ENCODE data around the gene ZNF135. TPM values are rescaled to one million over a fixed set of nuclear protein-coding genes. Genes with fewer than 3 reads are reported as not detected.

ZNF135 gene
- total RNA-seq (2014; rRNA removed; shearing (Covaris generic)), result 0.03 TPM in 1 of 2 replicates, not detected in the other
- polyA plus RNA-seq (2015; cell fraction: cytosol; rRNA removed), result not detected in 2 replicates
- polyA plus RNA-seq (2015; cell fraction: nucleus; rRNA removed), result not detected in 2 replicates

DNA sequence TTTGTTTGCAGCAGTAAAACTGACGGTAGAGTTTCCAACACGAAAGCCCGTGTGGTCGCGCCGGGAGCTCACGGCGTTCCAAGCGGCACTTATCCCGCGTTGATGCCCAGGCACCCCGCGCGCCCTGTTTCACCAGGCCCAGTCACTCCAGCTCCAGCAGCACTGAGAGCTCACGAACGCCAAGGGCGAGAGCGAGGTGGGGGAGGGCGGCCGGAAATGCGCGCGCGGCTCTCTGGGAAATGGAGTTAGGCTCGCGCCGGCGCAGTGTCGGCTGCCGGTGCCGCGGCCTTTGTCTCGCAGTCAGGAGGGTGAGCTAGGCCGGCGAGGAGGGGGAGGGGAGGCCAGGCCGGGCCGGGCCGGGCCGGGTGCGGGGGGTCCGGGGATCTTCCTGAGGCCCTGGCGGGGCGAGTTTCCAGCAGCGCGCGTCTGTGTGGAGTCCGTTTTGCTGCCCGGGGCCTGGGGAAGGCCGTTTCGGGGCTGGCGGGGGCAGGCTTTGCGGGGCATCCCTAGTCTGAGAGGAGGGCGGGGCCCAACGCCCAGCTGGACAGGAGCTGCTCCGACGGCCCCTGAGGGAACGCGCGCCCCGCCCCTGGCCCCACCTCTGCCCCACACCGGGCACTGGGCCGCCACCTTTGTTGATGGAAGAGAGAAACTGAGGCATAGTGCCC, at the start of gene ZNF135:
TSS of gene ZNF135 (plus strand) at position 280 of the 668 bp plus-strand sequence. CDS start 721 bp downstream, outside the sequence.
- DNase-seq (ENCODE audit: low read depth), result no peak

DNA sequence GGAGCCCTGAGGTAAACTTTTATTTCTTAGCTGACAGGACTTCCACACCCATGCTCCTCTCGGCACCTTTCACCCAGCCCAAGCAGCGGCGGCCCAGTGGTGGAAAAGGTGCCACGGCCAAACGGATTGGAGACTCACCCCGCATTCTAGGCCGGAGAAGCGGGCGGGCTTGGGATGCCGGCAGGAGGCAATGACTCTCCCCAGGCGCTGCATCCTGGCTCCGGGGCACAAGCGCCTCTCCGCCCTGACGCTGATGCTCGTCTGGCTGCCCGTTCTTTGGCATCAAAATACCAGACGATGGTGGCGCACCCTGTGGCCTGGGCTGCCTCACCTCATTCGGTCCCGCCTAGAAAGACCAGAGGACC, 49.8 kb upstream of the ZNF135 start:
- no peak for DNase-seq (ENCODE audit: low read depth)

DNA sequence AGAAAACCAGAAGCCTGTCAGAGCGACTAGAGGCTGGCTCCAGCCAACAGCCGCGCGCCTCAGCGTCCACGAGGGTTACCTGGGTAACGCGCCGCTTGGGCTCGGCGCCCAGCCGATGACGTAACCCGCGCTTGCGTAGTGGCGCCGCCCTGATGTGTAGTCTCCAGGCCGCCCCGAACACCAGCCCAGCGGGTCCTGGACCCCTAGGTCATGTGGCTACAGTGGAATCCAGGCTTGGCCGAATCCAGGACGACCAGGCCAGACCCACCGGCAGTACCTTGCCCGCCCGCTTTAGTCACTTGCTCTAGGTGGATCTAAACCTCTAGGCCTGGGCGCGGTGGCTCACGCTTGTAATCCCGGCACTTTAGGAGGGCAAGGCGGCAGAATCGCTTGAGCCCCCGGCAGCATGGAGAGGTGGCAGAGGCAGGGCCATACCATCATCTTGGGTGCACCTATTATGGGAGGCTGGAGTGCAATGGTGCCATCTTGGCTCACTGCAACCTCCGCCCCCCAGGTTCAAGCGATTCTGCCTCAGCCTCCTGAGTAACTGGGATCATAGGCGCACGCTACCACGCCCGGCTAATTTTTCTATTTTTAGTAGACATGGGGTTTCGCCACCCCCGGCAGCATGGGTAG, 49.3 kb upstream of the ZNF135 start:
- no peak for DNase-seq (ENCODE audit: low read depth)

DNA sequence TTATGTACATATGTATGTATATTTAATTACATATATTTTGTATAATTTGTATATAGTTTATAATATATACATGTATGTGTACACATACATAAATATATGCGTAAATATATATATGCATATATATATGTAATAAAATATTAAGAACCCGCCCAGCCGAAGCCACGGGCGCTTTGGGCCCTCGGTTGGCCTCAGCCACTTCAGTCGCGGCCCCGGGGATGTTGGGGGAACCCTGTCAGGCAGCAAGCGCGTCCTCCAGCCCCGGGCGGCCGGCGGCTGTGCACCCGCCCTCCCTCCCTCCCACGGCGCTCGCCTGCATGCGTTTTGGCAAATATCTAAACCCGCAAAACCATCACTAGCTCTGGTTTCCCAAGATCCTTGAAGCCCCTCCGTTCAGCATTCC, 48.6 kb upstream of the ZNF135 start:
- DNase-seq (ENCODE audit: low read depth), result no peak

DNA sequence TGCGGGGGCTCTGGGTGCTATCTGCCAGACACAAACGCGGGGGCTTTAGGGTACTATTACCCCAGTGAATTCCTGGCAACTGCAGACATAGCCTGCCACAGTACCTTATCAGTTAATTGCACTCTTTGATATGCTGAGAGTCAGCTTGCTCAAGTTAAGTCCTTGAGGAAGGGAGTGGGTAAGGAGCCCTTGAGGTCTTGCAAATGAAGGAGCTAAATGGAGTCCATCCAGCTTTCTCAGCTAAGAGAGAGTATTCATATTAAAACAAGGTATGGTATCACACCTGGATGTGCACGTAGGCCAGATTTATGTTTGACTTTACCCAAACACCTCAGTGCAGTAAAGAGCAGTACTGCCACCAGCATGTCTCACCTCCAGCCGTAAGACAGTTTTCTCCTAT, 44.9 kb upstream of the ZNF135 start:
- no peak for DNase-seq (ENCODE audit: low read depth)

DNA sequence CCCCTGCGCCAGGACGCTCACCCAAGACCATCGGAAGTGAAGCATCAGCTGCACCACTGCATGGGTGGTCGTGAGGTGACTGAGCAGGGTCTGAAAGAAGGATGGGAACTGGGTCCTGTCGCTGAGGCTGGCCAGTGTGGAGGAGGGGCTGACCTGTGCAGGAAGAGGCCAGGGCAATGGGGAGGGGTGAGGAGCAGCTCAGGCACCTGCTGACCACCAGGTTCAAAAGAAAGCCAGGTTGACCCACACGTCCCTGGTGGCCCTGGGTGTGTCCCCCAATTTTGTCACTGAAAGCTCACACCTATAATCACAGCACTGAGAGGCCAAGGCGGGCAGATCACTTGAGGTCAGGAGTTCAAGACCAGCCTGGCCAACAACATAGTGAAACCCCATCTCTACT, 39.0 kb upstream of the ZNF135 start:
- no peak for DNase-seq (ENCODE audit: low read depth)

DNA sequence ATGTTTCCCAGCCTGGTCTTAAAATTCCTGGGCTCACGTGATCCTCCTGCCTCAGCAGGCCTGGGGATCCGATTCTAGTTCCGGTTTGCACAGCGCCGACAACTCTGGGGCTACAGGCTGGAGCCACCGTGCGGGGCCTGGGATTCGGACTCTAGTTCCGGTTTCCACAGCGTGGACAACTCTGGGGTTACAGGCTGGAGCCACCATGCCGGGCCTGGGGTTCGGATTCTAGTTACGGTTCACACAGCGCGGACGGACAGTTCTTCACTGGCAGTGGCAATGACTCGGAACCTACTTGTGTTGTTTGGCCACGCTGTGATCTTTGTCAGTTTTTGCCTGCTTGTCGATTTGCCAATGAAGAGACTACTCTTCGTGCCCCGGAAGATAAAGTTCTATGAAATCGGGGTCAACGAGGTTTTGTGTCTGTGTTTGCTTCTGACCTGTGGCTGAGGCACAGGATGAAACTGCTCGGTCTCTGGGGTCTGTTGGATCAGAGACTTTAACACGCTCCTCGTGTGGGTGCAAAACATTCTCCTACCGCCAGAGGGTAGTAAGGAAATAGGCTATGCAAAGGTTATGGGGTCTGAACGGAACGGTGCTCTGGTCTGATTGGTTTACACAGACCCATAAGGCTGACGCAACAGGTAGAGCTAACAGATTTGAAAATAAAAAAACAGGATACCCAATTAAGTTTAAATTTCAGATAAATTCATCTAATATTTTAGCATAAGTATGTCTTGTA, 37.4 kb upstream of the ZNF135 start:
- peak; percentile 20 for DNase-seq (ENCODE audit: low read depth)

DNA sequence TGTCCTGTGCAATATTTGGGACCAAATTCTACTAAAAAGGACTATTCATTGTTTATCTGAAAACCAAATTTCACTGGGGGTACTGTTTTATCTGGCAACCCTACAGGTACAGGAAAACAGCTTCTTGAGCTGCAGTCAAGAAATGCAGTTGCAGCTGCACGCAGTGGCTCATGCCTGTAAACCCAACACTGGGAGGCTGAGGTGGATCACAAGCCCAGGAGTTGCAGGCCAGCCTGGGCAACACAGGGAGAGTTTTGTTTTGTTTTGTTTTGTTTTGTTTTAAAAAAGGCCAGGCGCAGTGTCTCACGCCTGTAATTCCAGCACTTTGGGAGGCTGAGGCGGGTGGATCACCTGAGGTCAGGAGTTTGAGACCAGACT, 36.8 kb upstream of the ZNF135 start:
- DNase-seq (ENCODE audit: low read depth), result no peak

DNA sequence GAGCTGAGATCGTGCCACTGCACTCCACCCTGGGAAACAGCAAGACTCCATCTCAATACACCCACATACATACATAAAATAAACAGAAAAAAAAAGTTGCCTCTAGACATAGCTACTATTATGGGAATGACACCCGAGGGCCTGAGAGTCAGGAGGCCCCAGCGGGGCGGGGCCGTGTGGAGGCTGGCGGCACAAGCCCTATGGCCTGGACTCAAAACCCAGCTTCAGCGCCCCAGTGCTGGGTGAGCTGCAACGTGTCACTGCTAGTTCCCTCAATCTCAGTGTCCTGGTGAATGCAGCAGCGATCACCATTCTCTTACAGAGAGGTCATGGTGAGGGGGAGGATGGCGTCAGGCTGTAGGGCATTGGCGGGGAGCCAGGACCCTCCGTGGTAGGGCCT, 34.4 kb upstream of the ZNF135 start:
- no peak for DNase-seq (ENCODE audit: low read depth)

DNA sequence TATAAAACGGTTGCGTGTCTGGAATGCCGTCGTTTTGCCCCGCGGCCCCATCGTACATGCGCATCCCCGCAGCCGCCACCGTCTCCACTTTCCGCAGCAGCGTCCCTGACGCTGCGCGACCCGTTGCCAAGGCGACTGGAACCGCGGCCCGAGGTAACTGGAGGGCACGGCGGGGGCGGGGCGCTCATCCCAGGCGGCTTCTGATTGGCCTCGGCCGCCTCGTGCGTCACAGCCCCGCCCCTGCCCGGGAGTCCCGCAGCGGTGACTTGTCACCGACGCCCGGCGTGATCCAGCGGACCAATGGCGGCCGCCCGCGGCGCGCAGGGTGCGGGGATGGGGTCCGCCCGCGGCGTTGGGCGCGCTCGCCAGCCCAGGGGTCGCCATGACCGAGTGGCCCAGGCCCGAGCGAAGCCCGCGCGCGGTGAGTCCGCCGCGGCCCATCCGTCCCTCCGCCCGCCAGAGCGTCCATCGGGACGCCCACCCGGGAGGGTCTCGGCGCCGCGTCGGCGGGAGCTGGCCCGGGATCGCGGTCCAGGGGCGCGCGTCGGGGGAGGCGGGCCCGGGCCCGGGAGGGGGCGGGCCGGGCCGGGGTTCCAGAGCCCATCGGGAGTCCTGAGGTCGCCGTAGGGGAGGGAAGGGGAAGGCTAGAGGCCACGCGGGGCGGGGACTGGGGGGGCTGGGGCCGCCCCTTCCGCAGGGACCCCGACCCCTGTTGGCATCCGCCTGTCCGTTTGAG, 25.2 kb upstream of the ZNF135 start, which contains the start of gene ZSCAN1:
TSS of gene ZSCAN1 (plus strand) at position 285 of the 736 bp plus-strand sequence. CDS start 3,812 bp downstream, outside the sequence.
- DNase-seq (ENCODE audit: low read depth), result no peak

DNA sequence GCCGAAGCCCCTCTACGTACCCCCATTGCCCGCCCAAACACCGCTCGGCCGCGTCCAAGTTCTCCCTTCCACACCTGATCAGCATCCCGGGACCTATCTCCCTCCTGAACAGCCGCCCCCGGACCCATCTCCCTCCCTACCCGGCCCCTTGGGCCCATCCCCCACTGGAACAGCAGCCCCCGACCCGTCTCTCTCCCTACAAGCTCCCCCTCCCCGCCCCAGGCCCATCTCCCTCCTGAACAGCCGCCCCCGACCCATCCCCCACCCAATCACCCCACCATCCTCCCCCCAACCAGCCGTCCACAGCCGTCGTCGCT, 24.6 kb upstream of the ZNF135 start:
- no peak for DNase-seq (ENCODE audit: low read depth)

DNA sequence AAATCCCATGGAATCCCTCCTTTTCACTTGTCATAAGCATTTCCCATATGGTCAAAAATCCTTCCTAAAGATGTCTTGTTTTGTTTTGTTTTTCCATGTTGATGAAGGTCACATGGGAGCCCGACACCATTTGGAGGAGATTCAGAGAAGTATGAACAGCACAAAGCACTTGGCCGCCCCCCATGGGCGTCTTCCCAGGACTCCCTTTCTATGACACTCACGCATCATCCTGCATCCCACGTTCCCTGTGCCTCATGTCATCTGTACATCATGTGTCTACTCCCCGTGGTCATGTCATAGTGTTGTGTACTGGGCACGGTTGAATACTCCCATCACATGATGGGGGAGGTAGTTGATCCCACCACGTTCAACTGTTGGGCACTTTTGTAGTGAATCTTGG, 23.2 kb upstream of the ZNF135 start:
- no peak for DNase-seq (ENCODE audit: low read depth)

DNA sequence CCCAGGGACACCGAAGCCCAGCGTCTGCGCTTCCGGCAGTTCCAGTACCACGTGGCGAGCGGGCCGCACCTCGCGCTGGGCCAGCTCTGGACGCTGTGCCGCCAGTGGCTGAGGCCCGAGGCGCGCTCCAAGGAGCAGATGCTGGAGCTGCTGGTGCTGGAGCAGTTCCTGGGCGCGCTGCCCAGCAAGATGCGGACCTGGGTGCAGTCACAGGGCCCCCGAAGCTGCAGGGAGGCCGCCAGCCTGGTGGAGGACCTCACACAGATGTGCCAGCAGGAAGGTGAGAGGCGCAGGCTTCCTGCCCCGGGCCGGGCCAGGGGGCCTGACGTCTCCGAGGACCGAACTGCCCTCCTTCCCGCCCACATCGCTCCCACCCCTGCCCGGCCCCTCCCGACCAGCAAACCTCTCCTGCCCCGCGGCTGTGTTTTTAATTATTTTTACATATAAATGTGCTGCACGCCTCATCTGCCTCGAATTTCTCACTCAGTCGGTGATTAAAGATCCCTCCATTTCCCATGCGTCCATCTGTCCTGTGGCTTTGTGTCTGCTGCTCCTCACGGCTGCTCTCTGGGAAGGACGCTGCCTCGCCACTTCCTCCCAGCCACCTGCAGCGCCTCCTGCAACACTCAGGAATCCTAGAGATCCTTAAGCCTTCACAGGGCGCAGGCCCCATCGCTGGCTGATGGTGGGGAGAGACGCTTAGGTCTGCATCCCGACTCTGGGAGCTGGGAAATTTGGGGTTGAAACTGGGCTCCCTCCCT, 21.0 kb upstream of the ZNF135 start:
- DNase-seq (ENCODE audit: low read depth), result no peak

DNA sequence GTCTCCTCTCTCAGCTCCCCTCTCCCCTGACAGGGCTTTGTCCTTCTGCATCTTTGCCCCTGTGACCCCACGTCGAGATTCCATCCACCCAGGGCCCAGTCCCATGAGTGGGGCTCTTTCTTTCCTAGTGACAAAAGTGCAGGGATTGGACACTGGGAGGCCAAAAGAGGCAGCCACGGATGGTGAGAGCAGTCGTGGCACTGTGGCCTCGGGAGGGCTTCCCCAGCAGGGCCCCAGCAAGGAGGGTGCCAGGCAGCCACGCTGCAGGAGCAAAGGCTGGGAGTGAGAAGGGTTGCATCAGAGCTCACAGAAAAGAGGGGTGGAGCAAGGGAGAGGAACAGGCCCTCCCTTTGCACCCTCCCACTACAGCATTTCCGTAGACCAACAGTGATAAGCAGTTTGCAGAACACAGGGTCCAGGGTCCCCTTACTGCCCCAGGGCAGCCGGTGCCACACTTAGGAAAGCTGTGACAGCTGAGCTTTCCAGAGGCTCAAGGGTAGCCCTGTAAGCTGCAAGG, 20.3 kb upstream of the ZNF135 start:
- DNase-seq (ENCODE audit: low read depth), result no peak

DNA sequence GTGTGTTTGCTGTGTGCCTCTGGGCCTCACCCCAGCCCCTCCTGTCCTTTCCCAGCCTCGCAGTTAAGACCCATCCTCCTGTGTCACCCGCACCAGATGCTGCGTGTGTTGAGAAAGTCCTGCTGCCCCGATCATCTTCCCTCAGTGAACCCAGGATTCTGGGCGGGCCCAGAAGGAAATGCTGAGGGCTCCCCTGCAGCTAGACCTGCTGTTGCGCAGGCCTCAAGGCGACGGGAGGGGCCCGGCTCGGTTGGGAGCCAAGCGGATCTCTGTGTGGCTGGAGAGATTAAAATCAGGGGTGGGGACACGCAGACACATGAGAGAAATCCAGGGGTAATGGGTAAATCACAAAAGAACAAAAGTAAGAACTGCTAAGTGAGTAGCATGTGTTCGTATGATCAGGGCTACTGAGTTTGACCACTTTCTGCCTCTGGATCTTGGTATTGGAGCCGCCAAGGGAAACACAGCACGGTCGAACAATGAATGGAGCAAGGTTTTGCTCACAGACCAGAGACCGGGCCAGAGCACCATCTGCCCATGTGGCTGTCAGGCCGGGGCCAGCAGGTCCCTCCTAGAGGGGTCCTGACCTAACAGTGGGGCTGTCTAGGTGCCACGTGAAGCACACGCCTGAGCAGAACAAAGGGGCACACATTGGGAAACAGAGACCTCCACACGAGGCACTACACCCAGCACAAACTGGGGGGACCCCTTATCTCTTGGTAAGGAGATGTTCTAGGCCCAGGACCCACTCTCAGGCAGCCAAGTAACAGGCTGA, 18.1 kb upstream of the ZNF135 start:
- DNase-seq (ENCODE audit: low read depth), result no peak

DNA sequence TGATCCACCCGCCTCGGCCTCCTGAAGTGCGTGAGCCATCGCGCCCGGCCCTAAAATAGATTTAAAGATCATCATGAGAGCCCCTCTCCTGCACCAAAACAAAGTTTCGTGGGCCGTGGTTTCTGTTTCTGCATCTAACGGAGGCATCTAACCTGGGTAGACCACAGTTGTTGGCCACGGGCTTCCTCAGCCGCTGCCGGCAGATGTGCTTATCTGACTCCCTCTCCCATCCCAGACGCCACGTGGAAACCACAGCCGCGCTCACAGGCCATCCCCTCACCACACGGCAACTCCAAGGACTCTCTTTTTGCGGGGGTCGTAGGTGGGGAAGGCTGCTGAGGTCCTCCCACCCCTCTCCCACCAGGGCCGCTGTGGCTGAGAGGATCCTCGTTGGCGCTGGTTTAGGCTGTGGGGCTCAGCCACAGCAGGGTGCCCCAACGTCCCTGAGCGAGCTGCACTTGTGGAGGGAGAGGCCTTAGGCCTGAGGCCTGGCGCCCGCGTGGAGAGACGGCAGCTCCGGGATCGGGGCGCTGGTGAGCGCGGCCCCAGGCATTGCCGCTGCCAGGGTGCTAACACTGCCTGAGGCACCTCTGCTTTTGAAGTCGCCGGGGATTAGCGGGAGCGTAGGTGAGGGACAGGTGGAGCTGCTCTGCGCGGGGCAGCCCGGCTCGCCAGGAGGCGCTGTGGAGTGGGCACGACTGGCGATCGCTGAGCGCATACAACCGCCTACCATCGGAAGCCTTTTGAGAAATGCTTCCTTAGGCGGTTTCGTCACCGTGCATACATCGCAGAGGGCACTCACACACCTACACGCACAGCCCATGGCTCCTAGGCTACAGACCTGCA, 16.4 kb upstream of the ZNF135 start:
- DNase-seq (ENCODE audit: low read depth), result no peak

DNA sequence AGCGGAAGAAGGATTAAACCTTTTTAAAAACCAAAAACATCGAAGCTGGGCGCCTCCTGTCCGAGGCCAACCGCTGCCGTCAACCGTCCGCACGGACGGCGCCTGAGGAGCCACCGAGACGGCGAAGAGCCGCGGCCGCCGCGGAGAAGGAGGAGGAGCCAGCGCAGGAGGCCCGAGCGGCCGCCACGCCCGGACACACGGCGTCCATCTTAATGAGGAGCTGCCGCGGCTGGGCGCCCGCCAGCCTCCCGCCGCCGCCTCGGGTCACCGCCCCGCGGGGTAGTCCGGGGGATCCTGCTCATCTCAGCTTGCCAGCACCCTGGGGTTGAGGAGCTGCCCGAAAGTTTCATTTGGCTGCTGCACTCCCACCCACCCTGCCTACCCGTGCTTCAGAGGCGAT, 14.7 kb upstream of the ZNF135 start:
- no peak for DNase-seq (ENCODE audit: low read depth)

DNA sequence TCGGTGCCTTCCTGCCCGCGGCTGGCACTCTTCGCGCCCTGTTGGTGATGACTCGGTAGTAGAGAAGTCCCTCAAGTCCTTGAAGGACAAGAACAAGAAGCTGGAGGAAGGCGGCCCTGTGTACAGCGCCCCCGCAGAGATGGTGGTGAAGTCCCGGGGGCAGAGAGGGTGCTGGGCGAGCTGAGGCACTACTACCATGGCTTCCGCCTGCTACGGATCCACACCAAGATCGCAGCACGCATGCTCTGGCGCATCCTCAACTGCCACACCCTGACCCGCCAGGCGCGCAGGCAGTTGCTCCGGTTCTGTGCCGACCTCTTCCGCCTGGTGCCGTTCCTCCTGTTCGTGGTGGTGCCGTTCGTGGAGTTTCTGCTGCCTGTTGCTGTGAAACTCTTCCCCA, 14.2 kb upstream of the ZNF135 start:
- DNase-seq (ENCODE audit: low read depth), result no peak

DNA sequence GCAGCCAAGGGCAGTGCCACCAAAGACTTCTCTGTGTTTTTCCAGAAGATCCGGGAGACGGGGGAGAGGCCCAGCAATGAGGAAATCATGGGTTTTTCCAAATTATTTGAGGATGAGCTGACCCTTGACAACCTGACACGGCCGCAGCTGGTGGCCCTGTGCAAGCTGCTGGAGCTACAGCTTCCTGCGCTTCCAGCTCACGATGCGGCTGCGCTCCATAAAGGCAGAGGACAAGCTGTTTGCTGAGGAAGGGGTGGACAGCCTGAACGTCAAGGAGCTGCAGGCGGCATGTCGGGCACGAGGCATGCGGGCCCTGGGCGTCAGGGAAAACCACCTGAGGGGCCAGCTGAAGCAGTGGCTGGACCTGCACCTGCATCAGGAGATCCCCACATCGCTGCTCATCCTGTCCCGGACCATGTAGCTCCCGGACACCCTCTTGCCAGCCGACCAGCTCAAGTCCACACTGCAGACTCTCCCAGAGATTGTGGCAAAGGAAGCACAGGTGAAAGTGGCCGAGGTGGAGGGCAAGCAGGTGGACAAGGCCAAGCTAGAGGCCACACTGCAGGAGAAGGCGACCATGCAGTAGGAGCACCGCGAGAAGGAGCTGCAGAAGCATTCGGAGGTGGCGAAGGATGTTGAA, 13.6 kb upstream of the ZNF135 start:
- no peak for DNase-seq (ENCODE audit: low read depth)

Measured in HT1080 (cell line).